Measurements from ENCODE around the gene PAWR.

DNA sequence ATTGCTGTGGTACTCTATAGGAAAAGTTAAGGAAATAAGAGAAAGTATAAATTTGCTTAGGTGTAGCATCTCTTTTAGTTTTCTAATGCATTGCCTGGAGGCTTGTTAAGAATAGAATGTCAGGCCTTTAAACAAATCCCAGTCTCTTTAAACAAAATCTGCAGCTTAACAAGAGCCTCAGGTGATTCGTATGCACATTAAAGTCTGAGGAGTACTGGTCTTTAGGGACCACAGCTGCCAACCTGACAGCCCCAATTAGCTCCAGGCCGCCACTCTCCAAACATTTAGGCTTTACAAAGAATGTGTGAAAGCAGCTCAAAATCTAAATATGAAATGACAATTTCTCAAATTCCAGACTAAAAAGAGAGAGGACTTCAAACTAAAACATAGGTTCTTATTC lies 35.7 kb downstream of the PAWR start:
- TF ChIP-seq CTCF (IDR thresholded peaks at IDR 0.05): no peak
- no peak for TF ChIP-seq POLR2A (IDR thresholded peaks at IDR 0.05)
- no peak for TF ChIP-seq POLR2AphosphoS5 (IDR thresholded peaks at IDR 0.05)

Data from breast epithelium (tissue), 3 donors.